Mucosa of gallbladder (tissue), 1 donor: ENCODE results near the gene CCDC33. TPM values are rescaled to one million over a fixed set of nuclear protein-coding genes. Genes with fewer than 3 reads are reported as not detected.
"Not testable (repeated sequence)": the region's sequence is repeated elsewhere in the genome, so short reads cannot be mapped to it uniquely, and the experiment has no call there.

ENCODE experiments used
- DNase-seq: peaks from one replicate; pipeline ENCODE4 v3.0.0-alpha.2; 2020; ENCODE audit warnings: low spot score
- total RNA-seq: library from RNA; stranded (reverse); gene quantifications from one replicate; pipeline ENCODE4 v1.2.1, GENCODE V29; 2021
- donor health status: DM: no; HTN: no; CAD: no.

Gene CCDC33
- total RNA-seq, 1 donor from 2014 or later, result 1.0 TPM

DNA sequence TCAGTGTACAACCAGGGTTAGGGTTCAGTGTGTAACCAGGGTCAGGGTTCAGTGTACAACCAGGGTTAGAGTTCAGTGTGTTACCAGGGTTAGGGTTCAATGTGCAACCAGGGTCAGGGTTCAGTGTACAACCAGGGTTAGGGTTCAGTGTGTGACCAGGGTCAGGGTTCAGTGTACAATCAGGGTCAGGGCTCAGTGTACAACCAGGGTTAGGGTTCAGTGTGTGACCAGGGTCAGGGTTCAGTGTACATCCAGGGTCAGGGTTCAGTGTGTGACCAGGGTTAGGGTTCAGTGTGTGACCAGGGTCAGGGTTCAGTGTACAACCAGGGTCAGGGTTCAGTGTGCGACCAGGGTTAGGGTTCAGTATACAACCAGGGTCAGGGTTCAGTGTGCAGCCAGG, 98.0 kb downstream of the CCDC33 start:
- DNase-seq, result no peak

DNA sequence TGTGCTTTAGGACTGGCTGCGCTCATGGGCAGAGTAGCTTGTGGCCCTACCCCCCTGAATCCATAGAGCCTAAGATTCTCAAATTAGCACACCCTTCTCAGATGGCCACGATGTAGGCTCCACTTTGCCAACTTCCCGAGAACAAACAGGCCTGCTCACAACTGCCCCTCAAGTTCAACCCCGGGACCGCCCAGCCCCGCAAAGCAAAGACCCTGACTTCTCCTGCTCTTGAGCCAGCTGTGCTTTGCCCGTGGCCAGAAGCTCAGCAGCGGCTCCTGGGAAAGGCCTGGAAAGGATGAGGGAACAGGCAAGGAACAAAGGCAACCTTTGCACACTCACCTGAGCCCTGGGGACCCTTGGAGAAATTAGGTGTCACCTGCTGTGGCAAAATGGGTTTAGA, 99.3 kb downstream of the CCDC33 start:
- DNase-seq, result no peak

DNA sequence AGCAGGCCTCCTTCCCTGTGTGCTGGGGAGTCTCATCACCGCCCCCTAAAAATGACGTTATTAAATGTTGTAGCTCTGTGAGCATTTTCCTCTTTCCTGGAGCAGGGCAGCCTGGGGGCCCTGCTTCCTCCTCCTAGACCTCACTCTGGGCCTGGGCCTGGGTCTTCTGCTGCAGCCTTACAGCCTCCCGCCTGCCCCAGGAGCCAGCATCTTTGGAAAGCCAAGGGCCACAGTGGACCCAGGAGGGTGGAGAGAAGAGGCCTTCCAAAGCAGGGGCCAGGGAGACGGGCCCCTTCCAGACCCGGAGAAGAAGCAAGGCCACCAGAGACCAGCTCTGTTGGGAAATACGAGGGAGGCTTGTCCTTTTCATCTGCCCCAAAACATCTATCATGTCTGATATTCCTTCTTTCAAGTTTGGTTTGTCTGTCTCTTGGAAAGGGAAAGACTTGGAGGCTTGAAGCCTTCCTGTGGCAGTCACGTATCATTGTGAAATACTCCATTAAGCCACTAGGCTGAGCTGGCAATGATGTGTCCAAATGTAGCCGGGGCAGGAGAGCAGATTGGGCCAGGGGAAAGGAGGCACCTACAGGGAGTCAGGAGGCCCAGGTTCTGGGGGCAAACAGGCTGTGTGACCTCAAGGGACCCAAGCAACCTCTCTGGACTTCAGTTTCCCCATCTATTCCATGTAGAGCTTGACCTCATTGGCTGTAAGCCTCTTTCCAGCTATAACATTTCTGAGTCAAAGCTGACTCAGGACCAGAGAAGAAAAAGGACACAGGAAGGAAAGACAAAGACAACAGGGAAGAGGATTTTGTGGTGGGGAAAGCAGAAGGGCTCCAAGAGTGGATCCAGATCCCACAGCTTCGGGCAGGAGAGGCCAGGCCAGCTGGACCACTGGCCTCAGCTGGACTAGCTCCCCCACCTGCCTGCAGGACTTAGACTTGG, 100.2 kb downstream of the CCDC33 start:
- DNase-seq, result no peak

DNA sequence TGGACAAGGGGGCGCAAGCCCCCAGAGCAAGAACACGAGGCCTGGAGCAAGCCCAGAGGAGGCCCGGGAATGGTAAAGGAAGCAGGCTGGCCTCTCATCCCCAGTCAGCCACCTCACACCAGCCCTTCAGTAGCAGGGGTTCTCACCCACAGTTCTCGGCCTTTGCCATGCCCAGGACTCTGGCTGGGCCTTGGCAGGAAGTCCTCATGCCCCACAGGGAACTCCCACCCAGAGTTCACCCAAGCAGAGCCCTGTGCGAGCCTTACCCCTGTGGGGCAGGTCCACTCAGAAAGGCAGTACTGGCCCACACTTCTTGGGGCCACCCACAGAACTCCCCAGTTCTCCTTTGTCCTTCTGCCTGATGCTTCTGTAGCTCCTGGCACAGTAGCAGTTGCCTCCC, 101.0 kb downstream of the CCDC33 start:
- DNase-seq, result no peak

DNA sequence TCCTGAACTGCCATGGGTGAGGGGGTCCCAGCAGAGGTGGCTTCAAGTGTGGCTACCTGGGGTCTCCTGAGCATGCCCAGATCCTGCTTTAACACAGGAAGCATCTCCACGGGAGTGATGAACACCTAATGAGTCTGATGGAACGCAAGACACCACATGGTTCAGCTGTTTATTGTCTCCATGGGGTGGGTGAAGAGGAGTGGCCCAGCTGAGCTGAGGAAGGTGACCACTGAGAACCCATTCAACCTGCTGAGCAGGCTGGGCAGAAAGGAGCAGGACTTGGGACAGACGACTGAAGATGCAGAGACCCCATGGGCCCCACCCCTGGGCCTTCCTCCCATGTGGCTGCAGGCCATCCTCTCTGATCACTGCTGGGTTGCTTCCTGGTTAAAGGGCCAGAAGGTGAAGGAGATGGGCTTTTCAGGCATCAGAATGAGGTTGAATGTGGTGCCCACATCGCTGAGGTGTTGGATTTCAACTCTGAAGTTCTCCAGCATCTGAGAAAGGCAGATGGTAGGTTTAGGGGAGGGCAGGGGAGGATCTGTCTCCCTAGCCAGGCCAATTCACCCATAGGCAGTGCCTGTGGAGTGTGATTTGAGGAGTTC, 101.6 kb downstream of the CCDC33 start:
- DNase-seq, result no peak

DNA sequence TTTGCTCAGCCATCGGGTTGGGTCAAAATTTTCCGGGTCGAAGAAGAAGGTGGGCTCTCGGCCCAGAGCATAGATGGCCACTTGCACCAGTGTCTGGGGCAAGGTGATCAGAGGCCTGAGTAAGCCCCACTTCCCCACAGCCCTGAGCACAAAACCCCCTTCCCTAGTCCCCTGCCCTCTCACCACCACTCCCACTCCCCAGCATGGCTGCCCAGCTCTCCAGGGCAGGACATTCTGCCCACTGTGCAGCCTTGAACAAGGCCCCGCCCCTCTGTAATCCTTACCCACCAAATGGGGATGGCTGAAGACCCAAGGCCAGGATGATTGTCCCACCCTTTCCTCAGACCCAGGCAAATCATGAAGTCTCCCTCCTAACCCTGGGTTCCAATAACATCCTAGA, 102.5 kb downstream of the CCDC33 start:
- DNase-seq, result no peak

DNA sequence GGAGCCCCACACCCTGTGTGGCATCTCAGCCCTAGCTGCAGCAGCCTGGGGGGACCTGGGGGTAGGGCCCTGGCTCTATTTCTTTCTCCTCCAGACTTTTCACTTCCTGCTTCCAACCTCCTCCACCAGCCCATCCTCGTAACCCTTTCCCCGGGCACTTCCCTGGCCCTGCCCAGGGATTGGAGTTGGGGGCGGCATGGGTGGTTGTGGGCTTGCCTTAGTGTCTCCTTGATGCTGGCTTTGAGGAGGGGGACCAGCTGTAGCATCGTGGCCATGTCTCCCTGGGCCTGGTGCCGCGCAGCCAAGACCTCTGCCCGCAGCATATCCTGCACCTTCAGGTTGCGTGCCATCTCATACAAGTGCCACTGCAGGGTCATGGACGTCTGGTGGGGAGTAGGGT, 103.2 kb downstream of the CCDC33 start:
- no peak for DNase-seq

DNA sequence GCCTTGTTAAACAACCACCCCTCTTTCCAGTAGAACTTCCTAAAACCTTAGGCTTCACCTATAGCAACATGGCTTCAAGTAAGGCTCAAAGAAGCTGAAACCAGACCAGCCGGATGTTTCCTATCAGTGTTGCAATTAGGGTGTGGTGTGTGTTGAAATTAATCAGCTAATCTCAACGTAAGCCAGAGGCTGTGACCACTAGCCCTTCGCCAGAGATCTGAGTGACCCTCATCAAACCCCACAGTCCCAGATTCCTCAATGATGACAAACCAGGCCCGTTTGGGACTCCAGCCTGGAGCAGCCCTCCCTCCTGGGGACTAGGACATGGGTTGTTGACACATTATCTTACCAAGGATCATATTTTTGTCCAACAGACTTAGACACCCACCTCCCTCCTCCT, 104.0 kb downstream of the CCDC33 start:
- no peak for DNase-seq

DNA sequence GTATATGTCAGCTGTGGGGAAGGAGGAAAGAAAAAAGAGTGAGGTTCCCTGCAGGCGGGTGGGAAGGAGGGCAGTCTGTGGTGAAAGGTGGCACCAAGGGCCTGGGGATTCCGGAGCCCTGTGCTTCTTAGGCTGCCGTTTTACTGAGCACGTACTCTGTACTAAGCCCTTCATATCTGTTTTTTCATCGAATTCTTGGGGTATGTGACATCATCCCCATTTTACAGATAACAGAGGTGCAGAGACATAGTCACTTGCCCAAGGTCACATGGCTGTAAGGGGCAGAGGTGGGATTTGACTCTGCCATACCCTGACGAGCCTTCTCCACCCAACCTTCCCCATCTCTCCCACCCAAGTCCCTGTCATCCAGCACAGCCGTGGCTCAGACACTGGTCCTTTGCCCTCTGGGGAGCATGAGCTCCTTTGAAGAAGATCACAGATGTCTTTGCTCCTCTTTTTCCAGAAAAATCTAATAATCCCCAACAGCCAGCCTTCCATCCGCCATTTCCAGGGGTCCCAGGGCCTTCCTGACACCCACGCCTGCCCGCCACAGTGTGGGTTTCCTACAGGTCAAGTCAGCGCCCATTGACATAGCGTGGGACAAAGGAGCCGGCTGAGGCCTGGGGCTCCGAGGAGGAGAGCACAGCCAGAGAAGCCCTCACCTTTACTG, 107.1 kb downstream of the CCDC33 start:
- no peak for DNase-seq

DNA sequence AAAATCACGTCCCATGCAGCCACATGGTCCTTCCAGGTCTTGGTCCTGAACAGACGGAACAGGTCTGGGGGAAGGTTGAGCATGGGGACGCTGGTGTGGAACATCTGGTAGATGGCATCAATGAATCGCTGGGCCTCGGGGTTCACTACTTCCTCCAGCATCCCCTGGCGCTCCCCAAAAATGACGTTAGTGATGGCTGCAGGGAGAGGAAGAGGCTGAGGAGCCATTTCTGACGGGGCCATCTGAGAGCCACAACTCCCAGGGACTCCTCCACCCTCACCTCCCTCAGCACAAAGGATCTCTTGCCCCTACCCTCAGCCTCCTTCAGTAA, 107.6 kb downstream of the CCDC33 start:
- DNase-seq, result no peak

DNA sequence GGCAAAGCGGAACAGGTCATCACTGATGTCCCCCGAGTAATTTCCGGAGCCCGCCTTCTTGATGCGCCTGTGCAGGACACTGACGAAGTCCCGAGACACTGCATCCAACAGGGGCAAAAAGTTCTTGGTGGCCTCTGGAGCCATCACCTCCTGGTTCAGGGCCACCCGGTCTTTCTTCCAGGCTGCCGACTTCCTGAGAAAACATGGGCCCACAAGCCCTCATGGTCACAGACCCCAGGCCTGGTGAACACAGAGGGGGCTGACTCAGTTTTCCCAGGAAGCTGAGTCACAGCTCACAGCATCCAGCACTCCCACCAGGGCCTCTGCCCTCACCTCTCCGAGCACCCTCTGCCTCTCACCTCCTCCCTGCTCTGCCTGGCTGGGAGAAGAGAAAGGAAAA, 108.9 kb downstream of the CCDC33 start:
- DNase-seq, result no peak

DNA sequence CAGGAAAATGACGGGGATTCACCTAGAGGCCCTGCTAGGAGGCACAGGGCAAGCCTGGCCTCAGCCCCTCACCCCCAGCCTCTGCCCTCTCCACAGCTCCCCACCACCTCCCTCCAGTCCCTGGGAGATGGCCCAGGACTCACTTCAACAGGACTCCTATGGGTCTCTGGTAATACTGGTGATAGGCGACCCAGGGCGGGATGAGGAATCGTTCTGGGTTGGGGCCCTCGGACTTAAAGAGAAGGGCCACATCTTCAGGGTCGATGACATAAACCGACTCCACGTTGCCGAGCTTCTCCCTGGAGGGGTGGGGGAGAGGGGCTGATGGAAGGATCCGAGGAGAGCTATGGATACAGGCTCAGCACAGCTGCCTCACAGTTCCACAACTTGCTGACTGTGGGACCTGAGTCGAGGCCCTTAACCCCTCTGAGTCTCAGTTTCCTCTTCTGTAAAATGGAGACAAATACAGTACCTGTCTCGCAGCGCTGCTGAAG, 111.7 kb downstream of the CCDC33 start:
- DNase-seq, result no peak

DNA sequence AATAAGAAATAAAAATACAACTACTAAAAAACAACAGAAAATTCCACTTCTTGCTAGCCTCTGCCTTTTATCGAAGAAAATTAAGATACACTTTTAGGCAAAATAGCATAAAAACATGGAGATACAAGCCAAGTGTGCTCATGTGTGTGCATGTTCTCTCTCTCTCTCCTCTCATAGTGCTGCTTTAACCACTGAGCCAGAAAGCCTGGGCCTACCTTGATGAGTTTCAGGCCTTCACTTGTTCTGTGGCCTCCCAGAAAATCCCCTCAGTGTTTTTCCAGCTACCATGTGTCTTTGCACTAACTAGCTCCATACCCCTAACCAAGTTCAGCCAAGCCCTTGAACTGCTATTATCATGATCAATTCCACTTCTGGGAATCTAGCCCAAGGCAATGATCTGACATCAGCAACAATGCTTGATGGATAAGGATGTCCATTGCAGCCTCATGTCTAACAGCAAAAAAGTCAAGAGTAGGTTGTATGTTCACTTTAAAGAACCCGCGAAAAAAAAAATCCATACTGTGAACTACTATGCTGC, 113.2 kb downstream of the CCDC33 start:
- DNase-seq, result no peak

DNA sequence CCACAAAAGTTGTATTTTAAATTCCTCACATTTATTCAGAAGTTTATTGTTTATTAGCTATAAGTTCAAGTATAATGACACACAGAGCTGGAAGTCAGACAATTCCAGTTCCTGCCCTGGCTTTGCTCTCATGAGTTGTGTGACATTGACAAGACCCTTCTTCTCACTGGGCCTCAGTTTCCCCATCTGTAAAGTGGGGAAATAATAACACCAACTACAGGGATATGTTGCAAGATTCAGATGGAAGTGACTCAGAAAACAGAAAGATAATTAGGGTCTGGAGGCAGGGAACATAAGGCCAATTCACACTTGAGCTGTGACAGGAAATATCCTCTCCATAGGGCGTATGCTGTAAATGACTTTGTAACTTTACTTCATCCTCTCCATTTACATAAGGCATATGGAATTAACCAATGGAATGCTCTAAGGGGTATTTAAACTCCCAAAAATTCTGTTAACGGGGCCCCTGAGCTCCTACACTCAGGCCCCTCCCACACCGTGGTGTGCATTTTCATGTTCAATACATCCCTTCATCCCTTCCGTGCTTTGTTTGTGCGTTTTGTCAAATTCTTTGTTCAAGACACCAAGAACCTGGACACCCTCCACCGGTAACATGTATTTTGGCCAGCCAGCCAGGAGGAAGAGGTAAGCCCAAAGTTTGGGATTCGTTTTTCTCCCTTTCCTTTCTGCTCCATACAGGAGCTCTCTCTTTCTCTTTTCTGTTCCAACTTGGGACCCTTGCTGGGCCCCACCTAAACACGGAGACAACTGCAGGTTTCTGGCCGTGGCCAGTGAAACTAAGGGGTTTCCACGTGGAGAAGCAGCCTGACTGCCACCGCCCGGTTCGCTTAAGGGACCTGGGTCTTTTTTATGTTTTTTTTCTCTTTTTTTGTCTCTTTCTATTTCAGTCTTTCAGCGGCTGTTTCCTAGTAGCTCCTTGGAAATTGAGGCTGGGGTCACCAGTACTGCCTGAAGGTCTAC, 114.5 kb downstream of the CCDC33 start:
- no peak for DNase-seq

DNA sequence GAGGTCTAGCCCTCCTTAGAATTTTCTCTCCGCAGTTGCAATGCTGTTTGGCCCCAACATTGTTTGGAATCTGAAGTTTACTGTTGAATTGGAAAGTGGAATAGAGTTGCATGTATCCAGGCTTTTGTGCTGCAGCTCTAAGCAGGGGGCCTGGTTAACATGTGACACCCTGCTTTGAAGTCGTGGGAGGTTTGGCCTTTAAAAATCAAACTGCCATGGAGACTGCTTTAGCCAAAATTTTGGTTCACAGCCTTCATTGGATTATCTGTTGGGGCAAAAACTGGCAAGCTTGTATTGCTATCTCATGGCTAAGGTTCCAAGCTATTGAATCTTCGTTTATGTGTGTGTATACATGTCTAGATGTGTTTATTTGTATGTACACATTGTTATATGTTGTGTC, 115.5 kb downstream of the CCDC33 start:
- no peak for DNase-seq

DNA sequence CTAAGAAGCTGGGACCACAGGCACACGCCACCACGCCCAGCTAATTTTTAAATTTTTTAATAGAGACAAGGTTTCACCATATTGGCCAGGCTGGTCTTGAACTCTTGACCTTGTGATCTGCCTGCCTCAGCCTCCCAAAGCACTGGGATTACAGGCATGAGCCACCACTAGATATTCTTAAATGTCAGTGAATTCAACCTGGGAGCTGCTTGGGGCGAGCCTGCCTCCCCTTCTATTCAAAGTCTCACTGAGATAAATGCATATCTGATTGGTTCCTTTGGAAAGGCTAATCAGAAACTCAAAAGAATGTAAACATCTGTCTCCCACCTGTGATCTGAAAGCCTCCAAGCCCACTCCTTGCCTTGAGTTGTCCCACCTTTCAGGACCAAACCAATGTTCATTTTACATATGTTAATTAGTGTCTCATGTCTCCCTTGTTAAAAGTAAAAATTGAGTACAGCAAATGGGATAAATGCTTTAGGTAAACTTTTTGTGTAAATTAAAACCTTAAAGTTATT, 116.3 kb downstream of the CCDC33 start:
- DNase-seq, result no peak

DNA sequence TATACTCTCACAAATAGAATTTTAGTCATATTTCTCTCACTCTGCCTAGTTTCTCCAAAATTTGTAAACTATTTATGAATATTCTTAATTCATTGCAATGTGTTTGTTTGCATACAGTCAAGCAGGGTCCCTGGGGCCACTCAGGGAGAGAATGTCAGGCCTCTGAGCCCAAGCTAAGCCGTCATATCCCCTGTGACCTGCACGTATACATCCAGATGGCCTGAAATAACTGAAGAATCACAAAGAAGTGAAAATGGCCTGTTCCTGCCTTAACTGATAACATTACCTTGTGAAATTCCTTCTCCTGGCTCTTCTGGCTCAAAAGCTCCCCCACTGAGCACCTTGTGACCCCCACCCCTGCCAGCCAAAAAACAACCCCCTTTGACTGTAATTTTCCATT, 117.9 kb downstream of the CCDC33 start:
- not testable (repeated sequence) for DNase-seq

DNA sequence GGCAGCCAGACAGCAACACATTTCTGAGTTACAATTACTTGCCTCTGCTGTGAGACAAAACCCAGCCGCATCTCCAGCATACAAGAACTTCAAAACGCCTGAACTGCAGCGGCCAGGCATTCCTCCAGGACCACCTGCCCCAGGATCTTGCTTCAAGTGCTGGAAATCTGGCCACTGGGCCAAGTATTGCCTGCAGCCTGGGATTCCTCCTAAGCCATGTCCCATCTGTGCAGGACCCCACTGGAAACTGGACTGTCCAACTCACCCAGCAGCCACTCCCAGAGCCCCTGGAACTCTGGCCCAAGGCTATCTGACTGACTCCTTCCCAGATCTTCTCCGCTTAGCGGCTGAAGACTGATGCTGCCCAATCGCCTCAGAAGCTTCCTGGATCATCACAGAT, 119.9 kb downstream of the CCDC33 start:
- not testable (repeated sequence) for DNase-seq

DNA sequence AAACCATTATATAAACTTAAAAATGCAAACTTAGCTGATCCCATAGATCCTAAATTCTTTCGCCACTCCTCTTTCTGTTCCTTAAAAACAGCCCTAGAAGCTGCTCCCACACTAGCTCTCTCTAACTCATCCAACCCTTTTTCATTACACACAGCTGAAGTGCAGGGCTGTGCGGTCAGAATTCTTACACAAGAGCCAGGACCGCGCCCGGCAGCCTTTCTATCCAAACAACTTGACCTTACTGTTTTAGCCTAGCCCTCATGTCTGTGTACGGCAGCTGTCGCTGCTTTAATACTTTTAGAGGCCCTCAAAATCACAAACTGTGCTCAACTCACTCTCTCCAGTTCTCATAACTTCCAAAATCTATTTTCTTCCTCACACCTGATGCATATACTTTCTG, 121.4 kb downstream of the CCDC33 start:
- DNase-seq, result not testable (repeated sequence)

DNA sequence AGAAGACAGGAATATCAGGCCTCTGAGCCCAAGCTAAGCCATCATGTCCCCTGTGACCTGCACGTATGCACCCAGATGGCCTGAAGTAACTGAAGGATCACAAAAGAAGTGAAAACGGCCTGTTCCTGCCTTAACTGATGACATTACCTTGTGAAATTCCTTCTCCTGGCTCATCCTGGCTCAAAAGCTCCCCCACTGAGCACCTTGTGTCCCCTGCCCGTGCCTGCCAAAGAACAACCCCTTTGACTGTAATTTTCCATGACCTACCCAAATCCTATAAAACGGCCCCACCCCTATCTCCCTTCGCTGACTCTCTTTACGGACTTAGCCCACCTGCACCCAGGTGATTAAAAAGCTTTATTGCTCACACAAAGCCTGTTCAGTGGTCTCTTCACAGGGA, 123.2 kb downstream of the CCDC33 start:
- DNase-seq, result not testable (repeated sequence)

DNA sequence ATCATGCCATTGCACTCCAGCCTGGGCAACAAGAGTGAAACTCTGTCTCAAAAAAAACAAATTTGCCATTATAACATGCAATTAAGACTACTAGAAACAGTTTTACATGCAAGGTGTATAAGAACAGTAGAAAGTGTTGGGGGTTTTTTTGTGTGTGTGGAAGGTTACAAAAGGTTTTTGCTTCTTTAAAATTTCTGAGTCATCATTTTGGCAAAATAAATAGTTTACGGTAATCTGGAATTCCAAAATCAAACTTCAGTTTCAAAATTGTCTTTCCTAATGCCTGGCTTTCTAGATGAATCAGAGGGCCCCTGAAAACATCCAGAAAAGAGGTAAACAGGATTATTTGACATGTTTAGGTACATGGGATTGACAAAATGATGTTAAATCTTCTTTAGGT, 124.7 kb downstream of the CCDC33 start:
- DNase-seq, result not testable (repeated sequence)
